ENCODE results near the gene SCT.

The SCT gene

DNA sequence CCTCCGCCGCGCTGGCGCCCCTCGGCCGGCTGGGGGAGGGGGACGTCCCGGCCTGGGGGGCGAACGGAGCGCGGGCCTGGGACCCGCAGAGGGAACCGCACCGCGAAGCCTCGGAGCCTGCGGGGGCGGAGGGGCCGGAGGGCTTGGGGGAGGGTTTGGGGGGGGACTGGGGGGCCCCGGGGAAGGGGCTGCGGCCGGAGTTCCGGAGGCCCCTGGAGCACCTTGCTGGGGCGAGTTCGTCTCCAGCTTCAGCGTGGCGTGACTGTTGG lies 261 bp upstream of the SCT start:
- Histone ChIP-seq H3K9me3 (ENCODE audit: low read length) (no peaks in the 10 kb centered on the region), H3K9ac (ENCODE audit: low read length) (no peak overlapping the region), H3K4me3 (ENCODE audit: low read depth, low read length, poor library complexity, severe bottlenecking) (no peak overlapping the region), H3K79me2 (ENCODE audit: insufficient read depth, low read length) (no peaks in the 10 kb centered on the region), H3F3A (ENCODE audit: insufficient read depth, low read length) (no peaks in the 10 kb centered on the region), H4K20me1 (ENCODE audit: insufficient read depth, low read length) (no peaks in the 10 kb centered on the region), H3K27ac (ENCODE audit: low read depth, low read length, poor library complexity, severe bottlenecking) (no peak overlapping the region), H3K4me1 (ENCODE audit: insufficient read depth, low read length, severe bottlenecking) (peaks cover 18% of the 10 kb centered on the region), H3K27me3 (ENCODE audit: insufficient read depth, low read length) (0 out of 2 replicates have a peak, but pooled peaks cover 3% of the 10 kb centered on the region), H3K4me2 (ENCODE audit: low read length) (no peak overlapping the region), H3K9me2 (ENCODE audit: low read depth, low read length) (no peaks in the 10 kb centered on the region), H3K36me3 (ENCODE audit: insufficient read depth, low read length) (peaks cover 6% of the 10 kb centered on the region; the same call in 1 of the 2 replicates), H2AFZ (ENCODE audit: low read length) (no peak overlapping the region)
- TF ChIP-seq, protein P1, sequence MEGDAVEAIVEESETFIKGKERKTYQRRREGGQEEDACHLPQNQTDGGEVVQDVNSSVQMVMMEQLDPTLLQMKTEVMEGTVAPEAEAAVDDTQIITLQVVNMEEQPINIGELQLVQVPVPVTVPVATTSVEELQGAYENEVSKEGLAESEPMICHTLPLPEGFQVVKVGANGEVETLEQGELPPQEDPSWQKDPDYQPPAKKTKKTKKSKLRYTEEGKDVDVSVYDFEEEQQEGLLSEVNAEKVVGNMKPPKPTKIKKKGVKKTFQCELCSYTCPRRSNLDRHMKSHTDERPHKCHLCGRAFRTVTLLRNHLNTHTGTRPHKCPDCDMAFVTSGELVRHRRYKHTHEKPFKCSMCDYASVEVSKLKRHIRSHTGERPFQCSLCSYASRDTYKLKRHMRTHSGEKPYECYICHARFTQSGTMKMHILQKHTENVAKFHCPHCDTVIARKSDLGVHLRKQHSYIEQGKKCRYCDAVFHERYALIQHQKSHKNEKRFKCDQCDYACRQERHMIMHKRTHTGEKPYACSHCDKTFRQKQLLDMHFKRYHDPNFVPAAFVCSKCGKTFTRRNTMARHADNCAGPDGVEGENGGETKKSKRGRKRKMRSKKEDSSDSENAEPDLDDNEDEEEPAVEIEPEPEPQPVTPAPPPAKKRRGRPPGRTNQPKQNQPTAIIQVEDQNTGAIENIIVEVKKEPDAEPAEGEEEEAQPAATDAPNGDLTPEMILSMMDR (IDR thresholded peaks at IDR 0.05; ENCODE audit: low read length), result no peak
- no peak for TF ChIP-seq EZH2 (IDR thresholded peaks at IDR 0.05; ENCODE audit: borderline replicate concordance, low read length)

DNA sequence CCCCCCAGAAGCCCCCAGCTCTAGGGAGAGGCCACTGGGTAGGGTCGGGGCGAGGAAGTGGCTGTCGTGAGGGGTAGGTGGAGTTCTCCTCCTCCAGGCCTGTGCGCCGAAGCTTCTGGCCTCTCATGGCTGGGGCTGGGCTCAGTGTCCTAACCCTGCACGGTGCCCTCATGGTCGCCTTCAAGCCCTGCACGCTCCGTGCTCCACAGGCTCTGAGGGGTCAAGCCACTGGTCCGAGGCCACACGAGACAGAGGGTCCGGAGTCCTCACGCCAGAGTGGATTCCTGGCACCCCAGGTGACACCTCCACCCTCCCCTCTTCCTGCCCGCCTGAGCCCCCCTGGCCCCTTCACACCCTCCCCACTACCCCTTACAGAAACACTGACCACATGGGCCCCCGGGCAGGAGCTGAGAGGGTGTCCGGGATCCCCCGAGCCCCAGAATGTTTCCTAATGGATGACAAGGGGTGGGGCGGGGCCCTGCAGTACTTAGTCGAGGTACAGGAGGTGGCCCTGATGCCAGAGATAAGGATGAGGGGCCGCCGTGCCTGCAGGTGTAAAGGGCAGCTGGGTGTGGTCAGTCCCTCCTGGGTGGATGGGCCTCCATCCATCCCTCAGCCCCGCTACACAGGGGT lies 1.2 kb downstream of the SCT start:
- Histone ChIP-seq H3K4me2 (ENCODE audit: low read length) (no peak overlapping the region), H3K79me2 (ENCODE audit: insufficient read depth, low read length) (no peaks in the 10 kb centered on the region), H2AFZ (ENCODE audit: low read length) (no peak overlapping the region), H3K4me1 (ENCODE audit: insufficient read depth, low read length, severe bottlenecking) (peaks cover 18% of the 10 kb centered on the region), H3K9me3 (ENCODE audit: low read length) (no peaks in the 10 kb centered on the region), H3K4me3 (ENCODE audit: low read depth, low read length, poor library complexity, severe bottlenecking) (no peak overlapping the region), H3K9ac (ENCODE audit: low read length) (no peak overlapping the region), H3K27me3 (ENCODE audit: insufficient read depth, low read length) (0 out of 2 replicates have a peak, but pooled peaks cover 3% of the 10 kb centered on the region), H4K20me1 (ENCODE audit: insufficient read depth, low read length) (no peaks in the 10 kb centered on the region), H3K27ac (ENCODE audit: low read depth, low read length, poor library complexity, severe bottlenecking) (no peak overlapping the region), H3K9me2 (ENCODE audit: low read depth, low read length) (no peaks in the 10 kb centered on the region), H3K36me3 (ENCODE audit: insufficient read depth, low read length) (peaks cover 8% of the 10 kb centered on the region; the same call in 1 of the 2 replicates), H3F3A (ENCODE audit: insufficient read depth, low read length) (no peaks in the 10 kb centered on the region)
- TF ChIP-seq, protein P1 (IDR thresholded peaks at IDR 0.05; ENCODE audit: low read length), result no peak
- TF ChIP-seq EZH2 (IDR thresholded peaks at IDR 0.05; ENCODE audit: borderline replicate concordance, low read length), result no peak

DNA sequence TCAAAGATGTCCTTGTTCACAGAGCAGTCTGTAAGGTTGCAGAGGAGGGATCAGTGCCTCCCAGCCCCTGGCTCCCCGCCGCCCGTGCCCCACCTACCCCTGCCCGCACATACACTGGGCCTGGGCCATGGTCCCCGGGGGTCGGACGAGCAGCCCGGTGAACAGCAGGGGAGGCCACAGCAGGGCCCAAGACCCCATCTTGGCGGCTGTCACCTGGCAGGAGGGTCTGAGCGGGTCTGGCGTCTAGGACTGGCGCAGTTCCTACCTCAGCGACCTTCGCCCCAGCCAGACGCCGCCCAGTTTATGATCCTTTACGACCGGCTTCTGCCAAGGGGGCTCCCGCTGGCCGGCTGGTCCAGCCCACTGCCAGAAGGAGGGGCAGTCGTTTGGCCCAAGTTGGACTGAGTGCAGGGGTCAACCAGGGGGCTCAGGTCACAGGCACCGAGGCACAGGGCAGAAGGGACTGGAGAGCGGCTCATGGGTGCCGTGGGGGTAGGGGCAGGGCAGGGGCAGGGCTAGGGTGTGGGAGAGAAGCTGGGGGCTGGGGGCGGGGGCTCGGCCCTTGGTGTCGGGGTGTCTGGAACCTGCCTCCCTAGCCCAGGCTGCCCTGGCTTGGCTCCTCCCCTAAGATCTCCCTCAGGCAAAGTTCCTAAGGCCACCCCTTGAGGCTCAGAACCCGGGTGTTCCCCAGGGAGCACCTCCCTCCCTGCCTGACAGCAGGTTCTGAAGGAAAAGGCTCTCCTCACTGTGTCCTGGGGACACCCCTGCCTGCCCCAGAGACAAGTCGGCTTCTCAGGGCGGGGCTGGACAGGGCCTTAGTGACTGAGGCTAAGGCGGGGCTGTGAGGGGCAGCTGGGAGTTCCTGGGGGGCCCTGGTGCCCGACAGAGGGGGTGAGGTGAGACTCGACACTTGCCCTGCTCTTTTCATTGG lies 2.0 kb downstream of the SCT start, which contains the start of gene CDHR5:
CDHR5 (minus strand) TSS at position 251 of the 931 bp plus-strand sequence; CDS start at position 198, 53 bp downstream.
- TF ChIP-seq EZH2 (IDR thresholded peaks at IDR 0.05; ENCODE audit: borderline replicate concordance, low read length), result no peak
- TF ChIP-seq, protein P1 (IDR thresholded peaks at IDR 0.05; ENCODE audit: low read length), result no peak
- H3K9me3 ChIP-seq (ENCODE audit: low read length), result no peaks in the 10 kb centered on the region
- H3K9me2 ChIP-seq (ENCODE audit: low read depth, low read length), result no peaks in the 10 kb centered on the region
- H3K36me3 ChIP-seq (ENCODE audit: insufficient read depth, low read length), result peaks cover 8% of the 10 kb centered on the region; the same call in 1 of the 2 replicates
- H4K20me1 ChIP-seq (ENCODE audit: insufficient read depth, low read length), result no peaks in the 10 kb centered on the region
- 0 out of 2 replicates have a peak, but pooled peaks cover 3% of the 10 kb centered on the region for H3K27me3 ChIP-seq (ENCODE audit: insufficient read depth, low read length)
- H2AFZ ChIP-seq (ENCODE audit: low read length), result no peak within 1 kb of the TSS
- no peak within 1 kb of the TSS for H3K4me2 ChIP-seq (ENCODE audit: low read length)
- H3K27ac ChIP-seq (ENCODE audit: low read depth, low read length, poor library complexity, severe bottlenecking), result no peak within 1 kb of the TSS
- no peak within 1 kb of the TSS for H3K9ac ChIP-seq (ENCODE audit: low read length)
- H3F3A ChIP-seq (ENCODE audit: insufficient read depth, low read length), result no peaks in the 10 kb centered on the region
- peaks cover 18% of the 10 kb centered on the region for H3K4me1 ChIP-seq (ENCODE audit: insufficient read depth, low read length, severe bottlenecking)
- no peak within 1 kb of the TSS for H3K4me3 ChIP-seq (ENCODE audit: low read depth, low read length, poor library complexity, severe bottlenecking)
- H3K79me2 ChIP-seq (ENCODE audit: insufficient read depth, low read length), result no peaks in the 10 kb centered on the region

Measured in OCI-LY1 (cell line).